ENCODE data around the gene KCNK10.
"Not testable (repeated sequence)": the region's sequence is repeated elsewhere in the genome, so short reads cannot be mapped to it uniquely, and the experiment has no call there.

The KCNK10 gene

GRCh38 chr14:88269806-88270420, 53.2 kb downstream of the KCNK10 start:
- DNase-seq: no peak

- no peak for DNase-seq
Measured at GRCh38 chr14:88266474-88266873, 56.6 kb downstream of the KCNK10 start.

GRCh38 chr14:88264116-88264515, 59.0 kb downstream of the KCNK10 start:
- DNase-seq: peak; percentile 48

GRCh38 chr14:88261302-88261701, 61.8 kb downstream of the KCNK10 start:
- DNase-seq: not testable (repeated sequence)

GRCh38 chr14:88258021-88258420, 65.0 kb downstream of the KCNK10 start:
- no peak for DNase-seq

- DNase-seq: no peak
Measured at GRCh38 chr14:88256997-88257950, 65.8 kb downstream of the KCNK10 start.

- DNase-seq: no peak
Measured at GRCh38 chr14:88255798-88256197, 67.3 kb downstream of the KCNK10 start.

GRCh38 chr14:88255196-88255595, 67.9 kb downstream of the KCNK10 start:
- no peak for DNase-seq

GRCh38 chr14:88252498-88252897, 70.6 kb downstream of the KCNK10 start:
- no peak for DNase-seq

GRCh38 chr14:88251650-88252049, 71.4 kb downstream of the KCNK10 start:
- DNase-seq: no peak

GRCh38 chr14:88249266-88249665, 73.8 kb downstream of the KCNK10 start:
- DNase-seq: no peak

GRCh38 chr14:88248606-88249005, 74.5 kb downstream of the KCNK10 start:
- peak; percentile 19 for DNase-seq

- no peak for DNase-seq
Measured at GRCh38 chr14:88247228-88247627, 75.8 kb downstream of the KCNK10 start.

- no peak for DNase-seq
Measured at GRCh38 chr14:88245321-88245720, 77.7 kb downstream of the KCNK10 start.

GRCh38 chr14:88243946-88244345, 79.1 kb downstream of the KCNK10 start:
- DNase-seq: no peak

- DNase-seq: no peak
Measured at GRCh38 chr14:88242446-88242845, 80.6 kb downstream of the KCNK10 start.

- DNase-seq: no peak
Measured at GRCh38 chr14:88241810-88242209, 81.3 kb downstream of the KCNK10 start.

- no peak for DNase-seq
Measured at GRCh38 chr14:88234442-88234841, 88.6 kb downstream of the KCNK10 start.

- no peak for DNase-seq
Measured at GRCh38 chr14:88233915-88234314, 89.2 kb downstream of the KCNK10 start.

GRCh38 chr14:88232771-88233170, 90.3 kb downstream of the KCNK10 start:
- DNase-seq: peak; percentile 19

- DNase-seq: no peak
Measured at GRCh38 chr14:88231603-88232002, 91.5 kb downstream of the KCNK10 start.

- DNase-seq: peak; percentile 39
Measured at GRCh38 chr14:88229428-88229827, 93.6 kb downstream of the KCNK10 start.

- DNase-seq: peak; percentile 34
Measured at GRCh38 chr14:88228522-88229236, 94.4 kb downstream of the KCNK10 start.

GRCh38 chr14:88227693-88228092, 95.4 kb downstream of the KCNK10 start:
- DNase-seq: no peak
